ENCODE measurements around the gene ZGRF1. TPM values are rescaled to one million over a fixed set of nuclear protein-coding genes. Genes with fewer than 3 reads are reported as not detected.
"Not testable (repeated sequence)": the region's sequence is repeated elsewhere in the genome, so short reads cannot be mapped to it uniquely, and the experiment has no call there.

Gene ZGRF1
- total RNA-seq, 1 donor, result 15.1 TPM

DNA sequence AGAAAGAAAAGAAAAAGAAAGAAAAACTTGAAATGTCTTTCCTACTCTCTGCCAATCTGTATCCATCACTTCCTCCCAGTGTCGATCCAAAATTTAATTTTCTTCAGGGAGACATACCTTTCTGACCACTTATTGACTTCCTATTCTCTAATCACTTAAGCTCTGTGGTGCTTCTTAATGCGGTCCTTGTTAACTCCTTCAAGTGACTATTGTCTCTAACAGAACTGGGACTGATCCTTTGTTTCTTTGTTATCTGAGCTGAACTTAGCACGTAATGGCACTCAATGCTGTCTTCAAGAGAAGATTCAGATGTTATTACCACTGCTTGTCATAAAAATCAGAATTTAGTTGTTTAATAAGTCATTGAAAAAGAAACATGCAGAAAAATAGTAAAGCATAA lies 31.4 kb upstream of the ZGRF1 start:
- no peak overlapping the region for H3K4me3 ChIP-seq (ENCODE audit: low read depth, low read length)
- TF ChIP-seq, protein P1, sequence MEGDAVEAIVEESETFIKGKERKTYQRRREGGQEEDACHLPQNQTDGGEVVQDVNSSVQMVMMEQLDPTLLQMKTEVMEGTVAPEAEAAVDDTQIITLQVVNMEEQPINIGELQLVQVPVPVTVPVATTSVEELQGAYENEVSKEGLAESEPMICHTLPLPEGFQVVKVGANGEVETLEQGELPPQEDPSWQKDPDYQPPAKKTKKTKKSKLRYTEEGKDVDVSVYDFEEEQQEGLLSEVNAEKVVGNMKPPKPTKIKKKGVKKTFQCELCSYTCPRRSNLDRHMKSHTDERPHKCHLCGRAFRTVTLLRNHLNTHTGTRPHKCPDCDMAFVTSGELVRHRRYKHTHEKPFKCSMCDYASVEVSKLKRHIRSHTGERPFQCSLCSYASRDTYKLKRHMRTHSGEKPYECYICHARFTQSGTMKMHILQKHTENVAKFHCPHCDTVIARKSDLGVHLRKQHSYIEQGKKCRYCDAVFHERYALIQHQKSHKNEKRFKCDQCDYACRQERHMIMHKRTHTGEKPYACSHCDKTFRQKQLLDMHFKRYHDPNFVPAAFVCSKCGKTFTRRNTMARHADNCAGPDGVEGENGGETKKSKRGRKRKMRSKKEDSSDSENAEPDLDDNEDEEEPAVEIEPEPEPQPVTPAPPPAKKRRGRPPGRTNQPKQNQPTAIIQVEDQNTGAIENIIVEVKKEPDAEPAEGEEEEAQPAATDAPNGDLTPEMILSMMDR (IDR thresholded peaks at IDR 0.05; ENCODE audit: insufficient read depth, low read depth, low read length), result no peak
- DNase-seq (ENCODE audit: low read depth), result no peak

DNA sequence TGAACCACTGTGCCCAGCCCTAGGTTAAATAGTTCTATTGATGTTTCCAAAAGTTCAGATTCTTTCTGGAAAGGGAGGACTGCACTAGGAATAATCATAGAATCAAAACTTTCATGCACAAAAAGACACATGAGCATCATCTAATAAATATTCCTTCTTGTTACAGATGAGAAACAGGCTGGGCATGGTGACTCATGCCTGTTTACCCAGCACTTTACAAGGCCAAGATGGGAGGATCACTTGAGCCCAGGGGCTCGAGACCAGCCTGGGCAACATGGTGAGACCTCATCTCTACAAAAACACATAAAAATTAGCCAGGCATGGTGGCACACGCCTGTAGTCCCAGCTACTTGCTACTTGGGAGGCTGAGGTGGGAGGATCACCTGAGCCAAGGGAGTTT lies 27.9 kb upstream of the ZGRF1 start:
- TF ChIP-seq, protein P1 (IDR thresholded peaks at IDR 0.05; ENCODE audit: insufficient read depth, low read depth, low read length), result no peak
- no peak overlapping the region for H3K4me3 ChIP-seq (ENCODE audit: low read depth, low read length)
- no peak for DNase-seq (ENCODE audit: low read depth)

DNA sequence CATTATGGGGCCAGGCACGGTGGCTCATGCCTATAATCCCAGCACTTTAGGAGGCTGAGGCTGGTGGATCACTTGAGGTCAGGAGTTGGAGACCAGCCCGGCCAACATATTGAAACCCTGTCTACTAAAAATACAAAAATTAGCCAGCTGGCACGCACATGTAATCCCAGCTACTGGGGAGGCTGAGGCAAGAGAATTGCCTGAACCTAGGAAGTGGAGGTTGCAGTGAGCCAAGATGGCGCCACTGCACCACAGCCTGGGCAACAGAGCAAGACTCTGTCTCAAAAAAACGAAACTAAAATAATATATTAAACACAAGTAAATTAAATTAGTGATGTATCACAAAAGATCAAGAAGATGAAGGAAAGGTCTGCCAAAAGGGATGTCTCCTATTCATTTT lies 19.4 kb upstream of the ZGRF1 start:
- H3K4me3 ChIP-seq (ENCODE audit: low read depth, low read length), result not testable (repeated sequence)

DNA sequence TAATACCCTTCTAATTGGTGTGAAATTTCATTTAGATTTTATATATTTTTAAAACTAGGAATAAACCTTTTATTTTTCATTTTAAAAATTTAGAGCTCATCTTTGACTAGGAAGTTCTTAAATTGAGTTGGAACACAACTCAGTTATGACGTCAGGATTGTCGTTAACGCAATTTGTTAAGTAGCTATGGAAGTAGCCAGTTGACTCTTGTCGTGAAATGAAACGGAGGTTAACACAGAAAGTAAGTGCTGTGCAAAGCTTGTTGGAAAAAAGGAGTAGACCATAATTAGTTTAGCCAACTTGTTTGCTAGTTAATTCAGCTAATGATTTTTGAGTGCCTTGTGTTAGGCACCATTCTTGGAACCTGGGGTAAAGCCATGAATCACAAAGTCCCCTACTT lies 18.6 kb upstream of the ZGRF1 start:
- no peak for DNase-seq (ENCODE audit: low read depth)
- H3K4me3 ChIP-seq (ENCODE audit: low read depth, low read length), result no peak overlapping the region
- TF ChIP-seq, protein P1 (IDR thresholded peaks at IDR 0.05; ENCODE audit: insufficient read depth, low read depth, low read length), result no peak

More for the DNA sequence above, 19.4 kb upstream of the ZGRF1 start:
- not testable (repeated sequence) for DNase-seq (ENCODE audit: low read depth)

DNA sequence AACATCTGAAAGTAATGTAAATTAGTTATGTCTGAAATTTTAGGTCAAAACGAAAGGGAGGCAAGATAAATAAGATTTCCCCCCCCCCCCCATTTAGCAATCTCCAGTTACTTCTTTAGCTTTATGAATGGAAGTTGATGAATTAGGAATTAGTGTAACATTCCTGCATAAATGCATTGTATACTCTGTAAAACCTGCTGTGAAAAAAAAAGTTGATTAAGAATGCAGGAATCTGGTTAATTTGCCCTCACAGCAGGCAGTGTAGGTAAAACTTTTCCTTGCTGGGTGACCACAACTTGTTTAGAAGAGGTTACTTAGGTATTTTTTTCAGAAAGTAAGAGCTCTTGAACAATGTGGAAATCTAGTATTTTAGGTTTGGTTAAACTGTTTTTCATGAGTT lies 15.5 kb upstream of the ZGRF1 start:
- TF ChIP-seq, protein P1 (IDR thresholded peaks at IDR 0.05; ENCODE audit: insufficient read depth, low read depth, low read length), result no peak
- no peak overlapping the region for H3K4me3 ChIP-seq (ENCODE audit: low read depth, low read length)
- DNase-seq (ENCODE audit: low read depth), result no peak

DNA sequence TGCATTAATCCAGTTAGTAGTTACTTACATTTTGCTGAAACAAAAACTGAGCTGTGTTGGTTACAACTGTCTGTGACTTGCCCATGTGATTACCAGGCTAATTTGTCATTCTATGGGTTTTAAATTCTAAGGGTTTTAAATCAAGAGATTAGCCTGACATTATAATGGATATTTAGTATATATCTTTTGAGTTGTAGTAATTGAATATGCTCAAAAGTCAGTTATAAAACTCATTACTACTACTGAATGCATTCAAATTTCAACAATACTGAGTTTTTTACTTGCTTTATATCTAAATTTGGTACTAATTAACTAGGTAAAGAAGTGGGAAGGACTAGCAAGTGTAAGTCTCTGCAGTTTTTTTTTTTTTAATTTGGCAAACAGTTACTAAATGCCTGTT lies 14.9 kb upstream of the ZGRF1 start:
- TF ChIP-seq, protein P1 (IDR thresholded peaks at IDR 0.05; ENCODE audit: insufficient read depth, low read depth, low read length), result no peak
- H3K4me3 ChIP-seq (ENCODE audit: low read depth, low read length), result no peak overlapping the region
- no peak for DNase-seq (ENCODE audit: low read depth)

DNA sequence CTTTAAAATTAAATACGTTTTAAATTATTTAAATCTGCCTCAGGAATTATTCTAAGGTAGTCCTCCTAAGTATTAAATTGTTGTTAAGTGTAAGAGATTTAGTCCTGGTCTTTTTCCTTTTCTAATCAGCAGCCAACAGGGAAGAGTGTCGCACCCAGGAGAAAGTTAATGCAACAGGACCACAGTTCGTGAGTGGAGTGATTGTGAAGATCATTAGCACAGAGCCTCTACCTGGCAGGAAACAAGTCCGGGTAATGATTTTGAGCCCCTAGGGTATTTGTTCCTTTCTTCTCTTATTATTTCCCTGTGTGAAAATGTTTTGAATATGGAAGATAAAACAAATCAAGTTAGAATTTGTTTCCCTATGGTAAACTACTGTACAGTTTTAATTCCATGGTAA lies 13.6 kb upstream of the ZGRF1 start:
- no peak overlapping the region for H3K4me3 ChIP-seq (ENCODE audit: low read depth, low read length)
- DNase-seq (ENCODE audit: low read depth), result no peak
- TF ChIP-seq, protein P1 (IDR thresholded peaks at IDR 0.05; ENCODE audit: insufficient read depth, low read depth, low read length), result no peak

Data from fibroblast of villous mesenchyme (primary cell).